Sigmoid colon (tissue), 7 donors: ENCODE data around the gene SERPIND1. TPM values are rescaled to one million over a fixed set of nuclear protein-coding genes. Genes with fewer than 3 reads are reported as not detected.

Source experiments
- DNase-seq: peaks from one replicate; pipeline ENCODE4 v3.0.0-alpha.2; 2019
- H3K27ac ChIP-seq, 4 donors: fragments of 200-600 bp; sonication (generic); one replicate each; pipeline ENCODE4 v1.5.1; 2016 to 2019; ENCODE audit warnings: mild to moderate bottlenecking in 1 of 4
- H3K27me3 ChIP-seq, 3 donors: fragments of 200-600 bp; sonication (generic); one replicate each; pipeline ENCODE4 v1.5.1; 2019; ENCODE audit warnings: mild to moderate bottlenecking in 1 of 3
- H3K36me3 ChIP-seq, 4 donors: fragments of 200-600 bp; sonication (generic); one replicate each; pipeline ENCODE4 v1.5.1; 2016 to 2019
- H3K4me1 ChIP-seq, 4 donors: fragments of 200-600 bp; sonication (generic); one replicate each; pipeline ENCODE4 v1.5.1; 2017 to 2019
- H3K4me3 ChIP-seq, 4 donors: fragments of 200-600 bp; sonication (generic); one replicate each; pipeline ENCODE4 v1.5.1; 2017 to 2019; ENCODE audit warnings: mild to moderate bottlenecking in 2 of 4, moderate library complexity in 1 of 4
- H3K9me3 ChIP-seq, 4 donors: fragments of 200-600 bp in 3 of 4; sonication (generic) in 3 of 4; one replicate each; pipeline versions ENCODE4 v1.5.1 to v1.6.1; 2013 to 2019
- EP300 ChIP-seq, 4 donors: sonication (generic); formaldehyde crosslinking; IDR thresholded peaks; one replicate each; pipeline ENCODE4 v1.6.1; 2017; ENCODE audit warnings: antibody characterized with exemption in 4 of 4
- POLR2A ChIP-seq, 2 donors: fragments of 450-650 bp; IDR thresholded peaks; one replicate each; pipeline ENCODE4 v1.6.1; 2016; ENCODE audit warnings: antibody characterized with exemption in 2 of 2, mild to moderate bottlenecking in 2 of 2, moderate library complexity in 2 of 2
- POLR2AphosphoS5 ChIP-seq, 4 donors: sonication (generic); formaldehyde crosslinking; IDR thresholded peaks; one replicate each; pipeline ENCODE4 v1.6.1; 2017; ENCODE audit warnings: antibody characterized with exemption in 4 of 4
- WGBS, 2 donors: extraction: QIAGEN DNeasy Blood & Tissue Kit; methylation state at CpG; one replicate each; pipeline ENCODE4 v1.1.7; 2013; 5-methylcytosine and 5-hydroxymethylcytosine counted together
- intact Hi-C: fragments of 100-400 bp; cut with DNase I; formaldehyde crosslinking; loops from one replicate; pipeline ENCODE4 v1.15.1; 2023
- polyA plus RNA-seq, 3 donors: library from polyadenylated mRNA; stranded (reverse); fragments of 200-250 nt; gene quantifications; one replicate each; pipeline ENCODE4 v1.2.3, GENCODE V29; 2013
- total RNA-seq, 4 donors: library from RNA; depleted of rRNA; stranded (reverse); fragments of >200 nt; gene quantifications; one replicate each; pipeline ENCODE4 v1.1.0, GENCODE V29; 2016
- TF ChIP-seq, protein P1 (sequence below), 4 experiments: fragments of 450-650 bp in 3 of 4; fragments of 200-600 bp in 1 of 4; IDR thresholded peaks; one replicate each; pipeline ENCODE4 v1.5.1; 2016 to 2019; ENCODE audit warnings: antibody characterized with exemption in 4 of 4, mild to moderate bottlenecking in 3 of 4, moderate library complexity in 2 of 4
- donor health status: healthy with polysubstance abuse.
- donor health status: Bipolar disorder and iron deficiency.
- donor health status: healthy.

The SERPIND1 gene
- total and polyA plus RNA-seq, 7 donors: 0.04 TPM; not detected in 6

GRCh38 chr22:20740222-20740951, 33.5 kb upstream of the SERPIND1 start:
- no peaks in the 10 kb centered on the region for H3K27me3 ChIP-seq
- peaks cover 0 to 2% (median 0%) of the 10 kb centered on the region in 4 donors for H3K9me3 ChIP-seq
- intact Hi-C loops: no loop called here
- no peak overlapping the region for H3K27ac ChIP-seq
- H3K36me3 ChIP-seq: peaks cover 11 to 64% (median 35%) of the 10 kb centered on the region in 4 donors
- H3K4me1 ChIP-seq: no peaks in the 10 kb centered on the region
- 97 to 98% methylated on average over 2 of the region's 2 CpGs for WGBS, 2 donors
- TF ChIP-seq EP300 (IDR thresholded peaks at IDR 0.05) (no peak), POLR2A (IDR thresholded peaks at IDR 0.05) (no peak), POLR2AphosphoS5 (IDR thresholded peaks at IDR 0.05) (no peak)
- TF ChIP-seq, protein P1, sequence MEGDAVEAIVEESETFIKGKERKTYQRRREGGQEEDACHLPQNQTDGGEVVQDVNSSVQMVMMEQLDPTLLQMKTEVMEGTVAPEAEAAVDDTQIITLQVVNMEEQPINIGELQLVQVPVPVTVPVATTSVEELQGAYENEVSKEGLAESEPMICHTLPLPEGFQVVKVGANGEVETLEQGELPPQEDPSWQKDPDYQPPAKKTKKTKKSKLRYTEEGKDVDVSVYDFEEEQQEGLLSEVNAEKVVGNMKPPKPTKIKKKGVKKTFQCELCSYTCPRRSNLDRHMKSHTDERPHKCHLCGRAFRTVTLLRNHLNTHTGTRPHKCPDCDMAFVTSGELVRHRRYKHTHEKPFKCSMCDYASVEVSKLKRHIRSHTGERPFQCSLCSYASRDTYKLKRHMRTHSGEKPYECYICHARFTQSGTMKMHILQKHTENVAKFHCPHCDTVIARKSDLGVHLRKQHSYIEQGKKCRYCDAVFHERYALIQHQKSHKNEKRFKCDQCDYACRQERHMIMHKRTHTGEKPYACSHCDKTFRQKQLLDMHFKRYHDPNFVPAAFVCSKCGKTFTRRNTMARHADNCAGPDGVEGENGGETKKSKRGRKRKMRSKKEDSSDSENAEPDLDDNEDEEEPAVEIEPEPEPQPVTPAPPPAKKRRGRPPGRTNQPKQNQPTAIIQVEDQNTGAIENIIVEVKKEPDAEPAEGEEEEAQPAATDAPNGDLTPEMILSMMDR (IDR thresholded peaks at IDR 0.05): no peak
- no peak overlapping the region for H3K4me3 ChIP-seq
- DNase-seq: no peak

DNA sequence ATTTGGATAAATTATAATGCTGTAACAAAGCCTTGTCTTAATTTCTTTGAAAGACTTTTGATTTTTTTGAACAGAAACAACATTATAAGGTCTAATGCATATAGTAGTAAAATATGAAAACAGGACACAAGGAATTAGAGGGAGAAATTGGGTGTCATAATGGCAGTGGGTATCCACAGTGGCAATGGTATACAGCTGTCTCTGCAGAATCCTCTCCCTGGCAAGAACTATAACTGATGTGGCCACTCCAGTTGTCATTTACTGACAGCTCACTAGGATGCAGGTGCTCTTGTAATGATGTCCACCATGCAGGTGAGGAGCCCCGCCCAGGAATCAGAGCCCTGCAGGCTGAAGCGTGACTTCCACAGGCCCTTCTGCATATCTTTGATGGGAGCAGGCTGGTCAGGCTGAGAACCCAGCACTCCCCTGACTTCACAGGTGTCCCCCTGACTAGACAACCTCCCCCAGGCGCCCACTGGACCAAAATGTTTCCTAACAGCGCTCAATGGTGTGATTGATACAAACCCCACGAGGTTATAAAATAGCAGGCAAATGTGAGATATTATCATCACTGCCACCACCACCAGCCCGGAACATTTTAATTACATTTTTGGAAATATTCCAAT, 32.8 kb upstream of the SERPIND1 start:
- 83 to 91% methylated on average over 6 of the region's 6 CpGs for WGBS, 2 donors
- intact Hi-C loops: no loop called here
- no peak overlapping the region for H3K27ac ChIP-seq
- H3K9me3 ChIP-seq: peaks cover 0 to 2% (median 0%) of the 10 kb centered on the region in 4 donors
- H3K4me1 ChIP-seq: no peaks in the 10 kb centered on the region
- H3K4me3 ChIP-seq: no peak overlapping the region
- no peaks in the 10 kb centered on the region for H3K27me3 ChIP-seq
- DNase-seq: no peak
- peaks cover 12 to 69% (median 37%) of the 10 kb centered on the region in 4 donors for H3K36me3 ChIP-seq
- TF ChIP-seq POLR2A (IDR thresholded peaks at IDR 0.05) (no peak), POLR2AphosphoS5 (IDR thresholded peaks at IDR 0.05) (no peak), EP300 (IDR thresholded peaks at IDR 0.05) (no peak)
- TF ChIP-seq, protein P1 (IDR thresholded peaks at IDR 0.05): no peak

GRCh38 chr22:20741634-20742581, 32.0 kb upstream of the SERPIND1 start:
- Histone ChIP-seq H3K9me3 (peaks cover 0 to 2% (median 0%) of the 10 kb centered on the region in 4 donors), H3K4me3 (no peak overlapping the region), H3K27ac (no peak overlapping the region), H3K36me3 (peaks cover 19 to 77% (median 43%) of the 10 kb centered on the region in 4 donors), H3K4me1 (no peaks in the 10 kb centered on the region), H3K27me3 (no peaks in the 10 kb centered on the region)
- TF ChIP-seq, protein P1 (IDR thresholded peaks at IDR 0.05): peak in 2 of 4 experiments; percentile 15 to 35
- TF ChIP-seq EP300 (IDR thresholded peaks at IDR 0.05) (no peak), POLR2AphosphoS5 (IDR thresholded peaks at IDR 0.05) (no peak), POLR2A (IDR thresholded peaks at IDR 0.05) (no peak)
- intact Hi-C loops: no loop called here
- DNase-seq: no peak
- WGBS, 2 donors: 67 to 75% methylated on average over 16 of the region's 16 CpGs

DNA sequence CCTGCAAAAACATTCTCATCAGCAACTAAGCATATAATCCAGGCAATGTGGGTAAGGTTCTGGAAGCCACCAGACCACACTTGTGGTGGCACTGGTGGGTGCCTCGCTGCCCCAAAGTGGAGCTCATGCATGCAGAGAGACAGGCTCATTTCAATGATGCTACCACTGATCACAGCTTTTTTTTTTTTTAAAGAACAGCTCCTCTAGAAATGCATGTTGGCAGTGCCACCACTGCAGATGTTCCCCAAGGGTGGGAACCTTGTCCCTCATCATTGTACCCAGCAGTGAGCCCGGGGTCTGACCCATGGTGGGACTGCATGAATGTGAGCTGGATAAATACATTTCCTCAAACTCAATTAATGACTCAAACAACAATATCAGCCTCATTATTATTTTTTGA, 31.1 kb upstream of the SERPIND1 start:
- WGBS, 2 donors: 45 to 69% methylated on average over 2 of the region's 2 CpGs
- Histone ChIP-seq H3K4me3 (no peak overlapping the region), H3K9me3 (peaks cover 0 to 2% (median 0%) of the 10 kb centered on the region in 4 donors), H3K27me3 (no peaks in the 10 kb centered on the region), H3K4me1 (no peaks in the 10 kb centered on the region), H3K27ac (no peak overlapping the region), H3K36me3 (peaks cover 20 to 85% (median 49%) of the 10 kb centered on the region in 4 donors)
- no peak for DNase-seq
- TF ChIP-seq POLR2A (IDR thresholded peaks at IDR 0.05) (no peak), POLR2AphosphoS5 (IDR thresholded peaks at IDR 0.05) (no peak), EP300 (IDR thresholded peaks at IDR 0.05) (no peak)
- TF ChIP-seq, protein P1 (IDR thresholded peaks at IDR 0.05): no peak
- intact Hi-C loops: no loop called here
